GM12878 (cell line): ENCODE data around the gene TPI1. TPM values are rescaled to one million over a fixed set of nuclear protein-coding genes. Genes with fewer than 3 reads are reported as not detected.

Experiments used
- ATF2 ChIP-seq: IDR thresholded peaks from 2 replicates; pipeline ENCODE4 v1.6.1; 2012; ENCODE audit warnings: low read length, inconsistent platforms
- BCL11A ChIP-seq: IDR thresholded peaks from 2 replicates; pipeline ENCODE4 v1.6.1; 2011; ENCODE audit warnings: low read depth, low read length
- BCL3 ChIP-seq: IDR thresholded peaks from 2 replicates; pipeline ENCODE4 v1.6.1; 2011; ENCODE audit warnings: borderline replicate concordance, low read depth, mild to moderate bottlenecking, moderate library complexity, low read length; ENCODE audit not compliant: insufficient read depth, poor library complexity, severe bottlenecking
- GATAD2B ChIP-seq: fragments of 450-650 bp; conservative IDR thresholded peaks from 2 replicates; pipeline ENCODE4 v1.6.1; 2017; ENCODE audit warnings: low read depth, mild to moderate bottlenecking, moderate library complexity
- HDAC2 ChIP-seq: fragments of 200-600 bp; sonication (generic); IDR thresholded peaks from 2 replicates; pipeline ENCODE4 v1.6.1; 2017
- HDGF ChIP-seq: fragments of 450-650 bp; IDR thresholded peaks from 2 replicates; pipeline ENCODE4 v1.6.1; 2016; ENCODE audit warnings: antibody characterized with exemption
- IRF5 ChIP-seq: fragments of 450-650 bp; IDR thresholded peaks from 2 replicates; pipeline ENCODE4 v1.6.1; 2017; ENCODE audit warnings: borderline replicate concordance
- NFXL1 ChIP-seq: fragments of 450-650 bp; IDR thresholded peaks from 2 replicates; pipeline ENCODE4 v1.6.1; 2017; ENCODE audit warnings: antibody characterized with exemption, mild to moderate bottlenecking, borderline replicate concordance
- NFYA ChIP-seq: IDR thresholded peaks from 2 replicates; pipeline ENCODE4 v1.6.1; 2011; ENCODE audit warnings: low read depth, mild to moderate bottlenecking, low read length, improper control_type of control experiment, borderline replicate concordance
- NFYB ChIP-seq: IDR thresholded peaks from 2 replicates; pipeline ENCODE4 v1.6.1; 2011; ENCODE audit warnings: low read depth, mild to moderate bottlenecking, low read length, improper control_type of control experiment, moderate library complexity; ENCODE audit not compliant: insufficient read depth
- POLR2AphosphoS2 ChIP-seq: IDR thresholded peaks from 2 replicates; pipeline ENCODE4 v1.6.1; 2011; ENCODE audit warnings: low read depth, mild to moderate bottlenecking, low read length, improper control_type of control experiment, moderate library complexity
- RBBP5 ChIP-seq: fragments of 200-600 bp; sonication (generic); conservative IDR thresholded peaks from 2 replicates; pipeline ENCODE4 v1.6.1; 2016
- TAF1 ChIP-seq: IDR thresholded peaks from 2 replicates; pipeline ENCODE4 v1.6.1; 2011; ENCODE audit warnings: mild to moderate bottlenecking, low read depth, low read length, borderline replicate concordance
- TBL1XR1 ChIP-seq: IDR thresholded peaks from 2 replicates; pipeline ENCODE4 v1.6.1; 2012; ENCODE audit warnings: low read depth, low read length, improper control_type of control experiment
- ZBTB11 ChIP-seq: fragments of 450-650 bp; formaldehyde crosslinking; IDR thresholded peaks from 2 replicates; pipeline ENCODE4 v1.5.0; 2022; ENCODE audit warnings: mild to moderate bottlenecking, missing genetic modification characterization
- ZBTB40 ChIP-seq: fragments of 450-650 bp; IDR thresholded peaks from 2 replicates; pipeline ENCODE4 v1.6.1; 2016; ENCODE audit warnings: mild to moderate bottlenecking, moderate library complexity, borderline replicate concordance
- ZNF207 ChIP-seq: fragments of 450-650 bp; IDR thresholded peaks from 2 replicates; pipeline ENCODE4 v1.6.1; 2014; ENCODE audit warnings: antibody characterized with exemption, mild to moderate bottlenecking, borderline replicate concordance
- ZNF384 ChIP-seq: IDR thresholded peaks from 2 replicates; pipeline ENCODE4 v1.6.1; 2012; ENCODE audit warnings: low read depth, mild to moderate bottlenecking, low read length, improper control_type of control experiment, borderline replicate concordance
- polyA plus RNA-seq, 11 experiments: library from polyadenylated mRNA; depleted of rRNA in 4 of 11; unstranded in 6 of 11; stranded (reverse) in 5 of 11; fragments of >200 nt; fragmentation: Nextera tagmentation in 4 of 11; fragmentation: Illumina TruSeq in 1 of 11; extraction: Ambion mirVana in 4 of 11; extraction: Trizol in 1 of 11; gene quantifications; 1 replicate in 1 of 11; 2 replicates in 10 of 11; pipeline versions ENCODE4 v1.2.1 to v1.2.3, GENCODE V29; 2011 to 2016; ENCODE audit warnings: inconsistent platforms in 2 of 11, missing spikeins in 2 of 11, low read depth in 1 of 11
- total RNA-seq, 4 experiments: library from RNA; depleted of rRNA in 3 of 4; stranded (reverse); fragments of >200 nt in 3 of 4; fragmentation: Illumina TruSeq in 1 of 4; extraction: Trizol in 1 of 4; gene quantifications; 2 replicates each; pipeline versions ENCODE4 v1.2.1 to v1.2.3, GENCODE V29; 2013 to 2021

Gene TPI1
- total and polyA plus RNA-seq, 10 of the 15 experiments (the other 5 are each of a cell fraction or from before 2014, with no cell fraction given): 916 to 7,349 (median 1,677) TPM

GRCh38 chr12:6851921-6852650 lies 15.2 kb upstream of the TPI1 start, which contains the start of gene USP5 (continued):
- peak; percentile 83 for TF ChIP-seq ZBTB11 (CRISPR knock-in tag)
- TF ChIP-seq POLR2AphosphoS2: no peak; the same call in 1 of the 2 replicates
- TF ChIP-seq ATF2: no peak
- peak; percentile 63 for TF ChIP-seq TAF1
- peak; percentile 90 for TF ChIP-seq ZNF207
- 0 out of 2 replicates have a peak, but pooled peaks have one; percentile 23 for TF ChIP-seq TBL1XR1
- no peak for TF ChIP-seq RBBP5
- TF ChIP-seq NFYA: no peak
- TF ChIP-seq ZNF384: no peak
- TF ChIP-seq HDAC2: no peak
- no peak for TF ChIP-seq BCL11A
- TF ChIP-seq BCL3: no peak
- no peak for TF ChIP-seq NFXL1
- no peak for TF ChIP-seq IRF5
- peak; percentile 97 for TF ChIP-seq HDGF
- TF ChIP-seq ZBTB40: peak; percentile 98
- peak; percentile 85 for TF ChIP-seq NFYB
- TF ChIP-seq GATAD2B: peak; percentile 54
